Superior temporal gyrus (tissue), 1 donor: ENCODE measurements around the gene NMBR.
A peak's percentile ranks its signal among the peaks of the same experiment; 100 is the strongest.
"Not testable (repeated sequence)": the region's sequence is repeated elsewhere in the genome, so short reads cannot be mapped to it uniquely, and the experiment has no call there.

Experiments
- DNase-seq: peaks from one replicate; pipeline ENCODE4 v3.0.0-alpha.2; 2016; ENCODE audit errors: extremely low spot score

NMBR gene

DNA sequence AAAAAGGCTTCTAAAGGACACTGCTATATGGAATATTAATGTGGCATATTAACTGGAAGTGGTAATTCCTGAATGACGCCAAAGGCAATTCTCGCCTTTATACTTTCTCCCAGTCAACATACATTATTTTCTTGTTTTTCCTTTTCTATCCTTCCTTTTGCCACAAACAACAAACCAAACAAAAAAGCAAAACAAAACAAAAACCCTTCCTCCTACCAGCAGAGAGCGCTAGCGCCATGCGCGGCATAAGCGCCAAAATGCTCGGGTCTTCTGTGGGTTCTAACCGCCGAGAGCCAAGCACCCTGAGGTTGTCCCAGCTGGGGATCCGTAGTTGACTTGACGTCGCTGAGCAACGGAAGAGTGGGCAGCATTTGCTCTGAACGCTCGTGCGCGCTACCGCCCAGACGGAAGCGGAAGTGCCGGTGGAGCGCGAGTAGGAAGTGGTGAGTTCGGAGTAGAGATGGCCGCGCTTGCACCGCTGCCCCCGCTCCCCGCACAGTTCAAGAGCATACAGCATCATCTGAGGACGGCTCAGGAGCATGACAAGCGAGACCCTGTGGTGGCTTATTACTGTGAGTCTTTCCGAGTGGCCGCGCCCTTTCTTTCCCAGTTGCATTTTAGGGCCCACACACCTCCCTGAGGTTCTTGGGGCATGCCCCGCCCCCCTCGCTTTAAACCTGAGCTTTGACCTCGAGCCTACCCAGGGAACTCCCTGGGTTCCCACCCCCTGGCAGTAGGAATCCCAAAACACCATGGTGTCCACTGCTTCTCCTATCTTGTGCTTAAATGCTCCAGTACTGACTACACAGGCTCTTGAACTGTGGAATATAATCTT, at the start of gene NMBR, which contains the start of gene VTA1:
NMBR (minus strand) TSS at position 295 of the 835 bp plus-strand sequence. CDS start 58,464 bp downstream, outside the sequence.
VTA1 (plus strand) TSS at position 436 of the 835 bp plus-strand sequence; CDS start at position 461, 25 bp downstream.
- peak; percentile 100 for DNase-seq

DNA sequence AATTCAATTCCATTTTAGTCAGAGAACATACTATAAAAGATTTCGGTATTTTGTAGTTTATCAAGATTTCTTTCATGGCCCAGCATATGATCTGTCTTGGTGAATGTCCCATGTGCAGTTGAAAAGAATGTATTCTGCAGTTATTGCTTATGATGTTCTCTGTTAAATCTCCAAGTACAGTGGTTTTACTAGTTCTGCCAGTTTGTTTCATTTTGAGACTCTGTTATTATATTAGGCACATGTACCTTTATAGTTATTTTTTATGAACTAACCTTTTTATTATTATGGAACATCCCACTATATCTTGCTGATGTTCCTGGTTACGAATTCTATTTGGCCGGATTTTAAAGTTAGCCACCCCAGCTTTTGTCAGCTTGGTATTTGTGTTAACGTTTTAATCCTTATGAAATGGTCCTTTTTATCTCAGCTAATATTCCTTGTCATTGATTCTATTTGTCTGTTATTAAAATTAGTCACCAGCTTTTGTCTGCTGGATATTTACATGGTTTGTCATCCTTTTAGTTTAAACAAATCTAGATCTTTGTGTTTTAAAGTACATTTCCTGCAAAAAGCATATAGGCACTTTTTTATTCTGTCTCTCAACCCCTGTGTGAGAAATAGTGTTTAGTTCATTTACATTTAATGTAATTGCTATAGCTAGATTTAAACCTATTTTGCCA, 49.1 kb upstream of the NMBR start:
- no peak for DNase-seq

DNA sequence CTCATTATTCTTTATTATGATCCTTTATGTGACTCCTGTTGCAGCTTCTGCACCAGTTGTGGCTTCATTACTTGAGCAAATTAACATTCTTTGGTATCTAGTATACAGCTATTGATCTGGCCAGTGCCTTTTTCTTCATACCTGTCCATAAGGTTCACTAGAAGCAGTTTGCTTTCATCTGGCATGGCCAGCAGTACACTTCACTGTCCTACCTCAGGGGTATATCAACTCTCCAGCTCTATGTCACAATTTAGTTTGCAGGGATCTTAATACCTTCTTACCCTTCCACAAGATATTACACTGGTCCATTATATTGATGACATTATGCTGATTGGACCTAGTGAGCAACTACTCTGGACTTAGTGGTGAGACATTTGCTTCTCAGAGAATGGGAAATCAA, 46.7 kb upstream of the NMBR start:
- DNase-seq: no peak

DNA sequence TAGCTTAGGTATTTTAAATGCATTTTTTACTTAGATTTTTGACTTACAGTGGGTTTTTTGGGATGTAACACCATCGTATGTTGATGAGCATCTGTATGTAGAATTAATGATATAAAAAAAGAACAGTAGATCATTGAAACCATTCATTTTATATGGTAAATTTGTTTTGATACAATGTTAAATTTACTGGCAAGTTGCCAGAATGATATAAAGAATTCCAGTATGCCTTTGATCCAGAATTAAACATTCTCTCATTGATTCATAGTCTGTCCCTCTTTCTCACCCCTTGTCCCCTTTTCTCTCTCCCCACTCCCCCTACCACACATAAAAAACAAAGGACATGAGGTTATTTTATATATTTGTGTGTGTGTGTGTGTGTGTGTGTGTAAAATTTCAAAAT, 45.4 kb upstream of the NMBR start:
- DNase-seq: no peak

DNA sequence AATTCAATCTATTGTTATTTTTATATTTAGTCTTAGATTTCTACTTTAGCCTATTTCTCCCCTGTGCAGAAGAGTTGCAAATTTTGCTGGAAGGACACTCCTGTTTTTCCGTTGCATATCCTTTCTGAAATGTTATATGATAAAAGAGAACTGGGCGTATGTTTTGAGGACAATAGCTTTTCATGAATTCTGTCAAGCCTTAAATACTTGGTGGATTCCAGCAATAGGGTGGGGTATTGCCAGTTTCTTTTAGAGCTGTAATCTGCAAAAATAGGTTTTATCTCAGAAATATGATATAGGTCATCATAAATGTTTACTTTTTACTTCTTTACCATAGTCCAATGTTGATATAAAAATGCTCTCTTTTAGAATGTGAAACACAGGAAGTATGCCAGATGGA, 42.1 kb upstream of the NMBR start:
- no peak for DNase-seq

DNA sequence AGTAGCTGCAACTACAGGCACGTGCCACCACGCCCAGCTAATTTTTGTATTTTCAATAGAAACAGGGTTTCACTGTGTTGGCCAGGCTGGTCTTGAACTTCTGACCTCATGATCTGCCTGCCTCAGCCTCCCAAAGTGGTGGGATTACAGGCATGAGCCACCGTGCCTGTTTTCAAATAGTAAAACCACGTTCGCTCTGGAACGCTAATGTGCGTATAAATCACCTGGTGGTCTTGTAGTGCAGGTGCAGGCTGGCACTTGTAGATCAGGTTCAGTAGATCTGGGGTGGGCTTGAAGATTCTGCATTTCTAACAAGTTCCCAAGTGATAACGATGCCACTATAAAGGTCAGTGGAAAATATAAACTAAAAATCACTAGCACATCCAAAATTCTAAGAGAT, 41.4 kb upstream of the NMBR start:
- DNase-seq: not testable (repeated sequence)

DNA sequence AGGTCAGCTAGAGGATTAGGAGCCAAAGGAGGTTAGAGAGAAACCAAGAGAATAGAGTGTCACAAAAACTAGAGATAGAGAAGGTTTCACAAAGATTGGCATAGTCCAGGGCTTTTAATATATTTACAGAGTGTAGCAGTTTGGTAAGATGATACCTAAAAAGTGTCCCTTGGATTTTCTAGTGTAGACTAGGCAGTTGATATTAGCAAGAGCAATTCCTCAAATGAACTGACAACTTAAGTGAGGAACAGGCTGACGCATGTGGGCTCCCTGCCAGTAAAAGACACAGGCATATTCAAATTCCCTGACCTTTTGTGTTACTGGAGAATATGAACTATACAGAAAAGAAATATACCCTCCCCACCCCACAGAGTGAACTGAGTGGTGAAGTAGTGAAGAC, 40.3 kb upstream of the NMBR start:
- no peak for DNase-seq

DNA sequence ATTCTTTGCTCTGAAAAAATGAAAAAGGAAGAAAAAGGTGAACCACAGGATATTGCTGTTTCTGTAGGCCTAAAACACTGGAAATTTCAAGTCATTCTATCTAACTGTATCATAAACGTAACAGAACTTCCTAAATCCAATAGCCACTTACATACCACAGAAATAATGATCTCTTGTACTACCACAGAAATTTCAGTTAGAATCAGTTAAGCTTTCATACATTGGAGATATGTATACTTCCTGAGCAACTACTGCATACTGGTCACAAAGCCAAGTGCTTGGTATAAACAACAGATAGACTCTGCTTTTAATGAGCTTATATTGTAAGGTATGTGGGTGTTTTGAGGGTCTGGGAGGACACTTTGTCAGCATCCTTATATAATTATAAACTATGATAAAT, 38.7 kb upstream of the NMBR start:
- DNase-seq: no peak

DNA sequence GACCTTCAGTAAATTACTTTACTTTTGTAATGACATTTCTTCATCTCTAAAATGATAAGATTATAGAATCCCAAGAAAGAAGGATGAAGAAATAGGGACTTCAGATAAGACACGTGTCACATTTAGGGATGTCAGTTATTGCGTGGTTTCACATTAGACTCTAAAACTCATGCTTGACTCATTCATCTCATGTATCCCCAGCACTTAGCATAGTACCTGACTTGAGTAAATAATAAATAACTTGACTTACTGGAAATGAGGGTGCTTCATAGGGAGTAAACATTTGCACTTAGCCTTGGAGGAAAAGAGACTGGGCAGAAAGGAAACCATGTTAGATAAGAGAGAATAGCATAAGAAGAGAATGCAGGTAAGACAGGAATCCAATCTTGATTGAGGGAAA, 37.4 kb upstream of the NMBR start:
- DNase-seq: no peak

DNA sequence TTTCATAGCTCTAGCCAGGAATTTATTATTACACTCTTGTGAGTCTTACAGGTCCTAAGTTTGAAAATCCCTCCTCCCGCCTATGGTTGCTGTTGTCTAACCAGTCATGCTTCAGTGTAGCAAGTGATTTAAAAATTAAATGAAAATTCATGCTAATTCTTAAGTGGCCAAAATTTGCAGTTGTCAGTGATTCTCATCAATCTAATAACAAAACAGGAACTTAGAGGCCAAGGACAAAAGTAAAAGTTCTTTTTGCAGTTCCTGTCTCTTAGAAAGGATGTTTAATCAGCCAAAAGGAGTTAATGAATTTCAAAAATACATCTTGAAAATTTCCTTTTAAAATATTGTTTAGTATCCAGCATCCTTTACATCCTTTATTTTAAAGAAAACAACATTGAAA, 36.4 kb upstream of the NMBR start:
- no peak for DNase-seq

DNA sequence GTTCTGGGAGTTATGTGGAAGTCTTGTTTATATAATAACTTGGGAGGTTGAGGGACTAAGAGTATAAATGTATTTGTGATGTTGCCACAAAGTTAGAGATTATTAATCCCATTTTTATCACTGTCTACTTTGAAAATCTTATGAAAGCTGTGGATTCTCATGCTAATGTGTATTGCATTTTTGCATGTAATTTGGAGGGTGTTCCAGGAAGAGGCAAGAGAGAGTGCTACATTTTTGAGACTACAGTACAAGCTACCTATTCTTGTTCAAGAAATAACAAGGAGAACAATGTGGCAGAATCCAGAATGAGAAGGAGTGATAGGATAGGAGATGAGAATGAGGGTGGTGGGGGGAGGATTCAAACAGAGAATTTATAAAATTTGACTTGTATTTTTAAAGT, 35.1 kb upstream of the NMBR start:
- DNase-seq: no peak

DNA sequence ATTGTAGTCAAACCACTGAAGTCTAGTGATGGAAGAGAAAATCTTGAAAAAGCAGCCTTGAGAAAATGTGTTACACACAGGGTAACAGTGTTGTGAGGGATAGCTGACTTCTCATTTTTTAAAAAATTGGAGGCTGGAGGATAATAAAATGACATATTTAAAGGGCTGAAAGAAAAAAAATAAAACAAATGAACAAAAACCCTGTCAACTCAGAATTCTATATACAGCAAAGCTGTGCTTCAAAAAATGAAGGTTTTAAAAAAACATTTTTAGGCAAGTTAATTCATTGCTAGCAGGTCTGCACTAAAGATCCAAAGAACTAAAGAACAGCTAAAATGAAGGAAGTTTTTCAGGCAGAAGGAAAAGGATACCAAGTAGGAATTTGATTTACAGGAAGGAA, 31.2 kb upstream of the NMBR start:
- DNase-seq: no peak

DNA sequence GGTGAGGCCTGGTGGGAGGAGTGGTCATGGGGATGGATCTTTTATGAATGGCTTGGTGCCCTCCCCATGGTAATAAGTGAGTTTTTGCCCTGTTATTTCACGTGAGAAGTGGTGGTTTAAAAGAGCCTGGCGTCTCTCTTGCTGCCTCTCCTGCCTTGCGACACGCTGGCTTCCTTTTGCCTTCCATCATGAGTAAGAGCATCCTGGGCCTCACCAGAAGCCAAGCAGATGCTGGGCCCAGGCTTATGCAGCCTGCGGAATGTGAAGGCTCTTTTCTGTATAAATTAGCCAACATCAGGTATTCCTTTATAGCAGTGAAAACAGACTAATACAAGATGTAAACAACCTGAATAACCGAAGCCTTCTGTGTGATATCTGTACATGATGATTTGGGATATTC, 27.8 kb upstream of the NMBR start:
- DNase-seq: no peak

DNA sequence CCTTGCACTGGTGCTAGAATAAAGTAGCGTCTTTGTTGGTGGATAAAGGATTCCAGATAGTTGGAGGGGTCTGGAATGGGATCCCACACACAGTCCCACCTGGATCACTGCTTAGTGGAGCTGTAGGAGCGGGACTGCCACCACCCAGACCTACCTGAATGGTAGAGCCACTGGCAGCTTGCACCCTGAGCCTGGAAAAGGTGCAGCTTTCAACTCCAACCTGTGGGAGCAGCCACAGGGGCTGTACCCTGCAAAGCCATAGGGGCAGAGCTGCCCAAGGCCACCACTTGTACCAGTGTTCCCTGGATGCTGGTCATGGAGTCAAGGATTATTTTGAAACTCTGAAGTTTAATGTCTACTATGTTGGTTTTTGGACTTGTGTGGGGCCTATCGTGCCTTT, 27.1 kb upstream of the NMBR start:
- DNase-seq: no peak

DNA sequence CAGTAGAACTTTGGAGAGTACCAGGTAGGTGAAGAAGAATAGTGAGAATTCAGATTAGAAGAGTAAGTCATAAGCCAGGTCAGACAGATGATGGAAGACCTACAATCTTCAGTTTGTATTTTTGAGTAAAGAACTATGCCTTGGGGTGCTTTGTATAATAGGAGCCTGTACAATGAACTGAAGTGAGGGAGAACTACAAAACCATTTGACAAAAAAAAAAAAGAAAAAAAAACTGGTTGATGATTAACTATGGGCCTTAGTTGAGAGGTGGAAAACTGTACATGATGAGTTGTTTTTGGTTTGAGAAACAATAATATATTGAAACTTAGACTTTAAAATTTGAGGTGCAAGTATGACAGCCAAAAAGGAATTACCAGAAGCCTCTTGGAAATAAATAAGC, 25.8 kb upstream of the NMBR start:
- no peak for DNase-seq

DNA sequence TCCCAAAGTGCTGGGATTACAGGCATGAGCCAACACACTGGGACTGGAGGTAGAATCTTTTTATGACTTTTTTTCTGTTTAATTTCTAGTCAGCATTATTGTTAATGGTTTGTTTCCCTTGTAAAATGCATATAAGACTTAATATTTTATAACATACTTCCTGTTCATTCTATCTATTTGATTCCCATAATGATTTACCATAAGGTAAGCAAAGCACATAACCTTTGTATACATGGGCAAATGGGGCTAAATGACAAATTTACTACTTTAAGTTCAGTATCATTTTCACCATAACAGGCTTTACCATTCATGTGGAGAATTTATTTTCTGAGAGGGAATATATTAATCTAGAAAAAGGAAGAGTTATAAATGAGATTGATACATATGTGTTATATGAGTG, 24.4 kb upstream of the NMBR start:
- DNase-seq: no peak

DNA sequence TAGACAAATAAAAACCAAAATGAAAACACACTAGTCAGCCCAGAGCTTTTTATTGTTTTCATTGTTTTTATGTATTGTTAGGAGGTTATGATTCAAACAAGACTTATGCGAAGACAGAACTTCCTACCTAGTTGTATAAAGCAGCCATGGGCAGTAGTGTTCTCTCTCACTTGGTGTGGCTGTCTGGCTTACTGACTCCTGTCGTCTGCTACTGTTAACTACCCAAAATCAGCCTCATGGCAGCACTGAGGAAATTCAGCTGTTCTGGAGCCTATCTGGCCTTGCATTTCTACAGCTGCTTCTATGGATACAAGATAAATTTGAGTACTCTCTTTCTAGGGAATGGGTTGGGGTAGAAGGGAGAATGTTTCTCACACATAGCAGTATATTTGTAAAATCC, 20.6 kb upstream of the NMBR start:
- no peak for DNase-seq

DNA sequence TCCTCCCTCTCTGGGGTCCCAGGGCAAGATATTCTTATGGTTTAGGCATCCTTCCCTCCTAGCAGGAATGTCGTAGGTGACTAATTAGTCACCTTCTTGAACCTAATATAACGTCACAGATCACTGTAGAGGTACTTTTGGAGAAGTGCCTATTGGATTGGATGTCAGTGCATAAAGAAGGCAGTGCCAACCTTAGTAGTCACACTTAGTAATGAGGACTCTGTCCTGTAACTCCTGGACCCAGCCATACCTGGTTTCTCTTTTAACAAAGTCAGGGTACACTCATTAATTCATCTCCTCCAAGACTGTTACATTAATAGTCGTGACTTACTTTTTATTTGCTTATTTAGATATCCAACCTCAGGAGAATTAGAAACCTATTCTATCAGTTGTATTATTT, 20.1 kb upstream of the NMBR start:
- no peak for DNase-seq

DNA sequence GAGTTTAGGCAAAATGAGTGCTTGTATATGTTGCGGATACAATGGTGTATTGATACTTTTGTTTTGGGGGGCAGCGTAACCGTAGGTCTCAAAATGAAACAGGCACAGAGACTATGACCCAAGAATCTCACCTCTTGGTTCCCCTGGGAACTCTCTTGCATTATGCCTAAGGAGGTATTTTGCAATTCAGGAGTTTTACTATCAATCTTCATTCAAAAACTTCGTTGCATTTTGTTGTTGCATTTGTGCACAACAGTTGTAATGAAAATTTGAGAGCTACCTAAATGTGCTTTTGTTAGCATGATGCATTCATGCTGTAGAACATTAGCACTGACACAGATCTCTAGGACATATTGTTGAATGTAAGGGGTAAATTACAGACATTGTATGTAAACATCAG, 18.3 kb upstream of the NMBR start:
- no peak for DNase-seq

DNA sequence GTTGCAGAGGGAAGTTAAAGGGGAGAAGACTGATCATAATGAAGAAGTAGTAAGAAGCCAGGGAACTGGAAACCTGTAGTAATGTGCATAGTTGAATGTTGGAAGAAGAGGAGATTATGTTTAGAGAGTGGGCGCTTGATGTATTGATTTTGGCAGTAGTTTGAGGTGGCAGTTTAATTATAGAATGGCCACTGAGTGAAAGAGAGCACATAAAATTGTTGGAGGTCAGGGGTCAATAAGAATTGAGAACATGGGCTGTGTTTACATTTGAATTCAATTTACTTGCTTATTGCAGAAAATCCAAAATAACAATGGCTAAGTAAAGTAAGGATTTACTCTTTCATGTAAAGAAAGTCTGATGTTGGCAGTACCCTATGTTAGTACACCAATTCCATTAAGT, 15.9 kb upstream of the NMBR start:
- DNase-seq: no peak

DNA sequence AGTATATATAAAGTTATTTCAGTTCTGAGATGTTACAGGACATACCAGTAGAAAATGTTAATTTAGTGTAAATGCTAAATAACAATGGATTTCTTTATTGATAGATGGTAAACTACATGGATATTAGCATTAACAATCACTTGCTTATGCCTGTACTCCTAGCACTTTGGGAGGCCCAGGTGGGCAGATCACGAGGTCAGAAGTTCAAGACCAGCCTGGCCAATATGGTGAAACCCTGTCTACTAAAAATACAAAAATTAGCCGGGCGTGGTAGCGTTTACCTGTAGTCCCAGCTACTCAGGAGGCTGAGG, 9.8 kb upstream of the NMBR start:
- DNase-seq: not testable (repeated sequence)

DNA sequence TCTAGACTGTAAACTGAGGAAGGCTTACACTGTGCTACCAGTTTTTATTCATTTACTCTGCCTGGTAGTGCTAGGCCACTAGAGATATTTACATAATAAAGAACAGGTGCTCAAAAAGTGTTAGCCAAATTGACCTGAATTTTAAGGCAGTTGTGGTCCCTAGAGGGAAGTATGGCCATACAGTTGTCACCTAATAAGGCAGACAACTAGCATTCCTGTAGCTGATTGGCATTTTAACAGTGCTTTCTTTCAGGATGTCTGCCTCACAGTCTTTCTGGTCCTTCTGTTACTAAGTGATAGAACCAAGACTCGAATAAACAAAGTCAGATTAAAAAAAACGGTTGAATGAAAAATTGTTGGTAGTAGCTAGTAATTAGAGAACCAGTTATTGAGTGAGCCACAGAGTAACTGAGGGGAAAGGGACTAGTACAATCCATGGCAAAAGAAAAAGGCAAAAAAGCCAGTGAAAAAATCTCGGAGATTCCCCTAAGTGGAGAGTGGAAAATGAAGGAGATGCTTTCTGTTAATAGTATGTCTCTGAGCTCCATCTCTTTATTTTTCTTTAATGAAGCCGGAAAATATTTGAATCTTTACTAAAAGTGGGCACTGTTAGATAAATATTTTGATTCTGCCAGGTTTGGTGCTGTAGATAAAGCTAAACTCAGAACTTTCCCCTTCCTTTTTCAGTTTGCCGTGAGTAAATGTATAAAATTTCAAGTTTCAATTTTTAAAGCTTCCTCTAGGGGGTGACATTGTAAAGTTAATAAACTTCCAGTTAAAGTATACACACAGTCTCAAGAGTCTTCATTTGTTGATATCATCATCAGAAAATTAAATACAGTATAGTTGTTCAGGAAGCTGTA, 9.2 kb upstream of the NMBR start:
- DNase-seq: peak; percentile 75

DNA sequence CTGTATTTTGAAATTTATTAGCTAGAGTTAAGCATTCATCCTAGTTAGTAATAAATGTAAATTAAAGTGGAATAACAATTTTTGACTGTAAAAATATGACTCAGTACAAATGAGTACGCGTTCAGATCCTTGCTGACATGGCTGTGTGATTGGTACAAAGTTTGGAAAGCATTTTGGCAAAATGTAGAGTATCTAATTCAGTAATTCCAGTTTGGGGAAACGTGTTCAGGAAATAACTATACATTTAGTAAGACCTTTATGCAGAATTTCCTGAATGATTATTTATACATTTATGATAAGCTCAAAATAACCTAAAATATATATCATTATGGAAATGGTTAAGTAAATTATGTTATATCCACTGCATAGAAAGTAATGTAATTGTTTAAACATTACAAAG, 8.2 kb upstream of the NMBR start:
- no peak for DNase-seq
